CD4-positive, alpha-beta T cell (primary cell): Measurements from ENCODE around the gene PASK. TPM values are rescaled to one million over a fixed set of nuclear protein-coding genes. Genes with fewer than 3 reads are reported as not detected.

Experiments
- ATAC-seq: fragments of 200-7000 bp; cut with Tn5 transposase; one replicate; pipeline ENCODE4 v1.10.0; 2022; ENCODE audit warnings: mild to moderate bottlenecking; ENCODE audit not compliant: poor library complexity
- CTCF ChIA-PET: fragments of 350-600 bp; sonication (Branson Sonifier 250); formaldehyde crosslinking; loops from one replicate; lab custom pipeline; 2021; ENCODE audit warnings: antibody characterized with exemption, inconsistent platforms; lab: Charles Lee
- POLR2A ChIA-PET: fragments of 350-600 bp; sonication (Branson Sonifier 250); formaldehyde crosslinking; loops from one replicate; lab custom pipeline; 2021; ENCODE audit warnings: antibody characterized with exemption, inconsistent platforms; lab: Charles Lee
- DNase-seq, 14 experiments: peaks; one replicate each; pipeline ENCODE4 v3.0.0-alpha.2; 2013 to 2020; ENCODE audit warnings: mixed read lengths in 2 of 14
- H3K27ac ChIP-seq, 2 donors: one replicate each; pipeline versions ENCODE4 v1.5.1 to v1.7.0; 2013; ENCODE audit warnings: low read length in 2 of 2, low read depth in 1 of 2, mild to moderate bottlenecking in 1 of 2
- H3K27me3 ChIP-seq, 2 experiments: 1 replicate in 1 of 2; 2 replicates in 1 of 2; pipeline versions ENCODE4 v1.6.1 to v1.7.0; 2013; ENCODE audit warnings: low read length in 2 of 2, control low read depth in 1 of 2, mild to moderate bottlenecking in 1 of 2, moderate library complexity in 1 of 2; ENCODE audit not compliant: insufficient read depth in 2 of 2, control insufficient read depth in 1 of 2
- H3K36me3 ChIP-seq: one replicate; pipeline ENCODE4 v1.6.1; 2013; ENCODE audit warnings: low read length, control low read depth; ENCODE audit not compliant: insufficient read depth
- H3K4me1 ChIP-seq: one replicate; pipeline ENCODE4 v1.6.1; 2013; ENCODE audit warnings: low read length, control low read depth; ENCODE audit not compliant: insufficient read depth
- H3K4me3 ChIP-seq: one replicate; pipeline ENCODE4 v1.5.1; 2013; ENCODE audit warnings: mild to moderate bottlenecking, low read length, moderate library complexity
- H3K9me3 ChIP-seq, 2 experiments: 1 replicate in 1 of 2; 2 replicates in 1 of 2; pipeline versions ENCODE4 v1.6.1 to v1.7.0; 2013; ENCODE audit warnings: low read length in 2 of 2, mild to moderate bottlenecking in 2 of 2, control low read depth in 1 of 2, moderate library complexity in 1 of 2; ENCODE audit not compliant: control insufficient read depth in 1 of 2, insufficient read depth in 1 of 2
- H3K27ac Mint-ChIP-seq: one replicate; pipeline ENCODE4 v1.8.0; 2020; ENCODE audit warnings: mixed read lengths
- H3K27me3 Mint-ChIP-seq: one replicate; pipeline ENCODE4 v1.8.0; 2021; ENCODE audit warnings: mixed read lengths
- H3K36me3 Mint-ChIP-seq: one replicate; pipeline ENCODE4 v1.8.0; 2021; ENCODE audit warnings: low read depth, mixed read lengths
- H3K4me1 Mint-ChIP-seq: one replicate; pipeline ENCODE4 v1.8.0; 2021; ENCODE audit warnings: low read depth, mixed read lengths
- H3K4me3 Mint-ChIP-seq: one replicate; pipeline ENCODE4 v1.8.0; 2020; ENCODE audit warnings: mild to moderate bottlenecking, mixed read lengths
- H3K9me3 Mint-ChIP-seq: one replicate; pipeline ENCODE4 v1.8.0; 2020; ENCODE audit warnings: mixed read lengths
- CTCF ChIP-seq: fragments of 200-600 bp; IDR thresholded peaks from one replicate; pipeline ENCODE4 v1.8.0; 2022; ENCODE audit warnings: antibody characterized with exemption, mild to moderate bottlenecking
- intact Hi-C, 2 experiments: fragments of 100-400 bp; cut with DNase I in 1 of 2; cut with micrococcal nuclease in 1 of 2; formaldehyde crosslinking; loops; one replicate each; pipeline versions ENCODE4 v1.15.1 to v1.9.0; 2023 to 2025; cut with DNase I, micrococcal nuclease
- total RNA-seq, 174 experiments: library from RNA in 2 of 174; stranded (reverse) in 2 of 174; gene quantifications; one replicate each; pipeline ENCODE4 v1.2.3 and lab custom pipeline; 2021 to 2026

PASK gene
- total RNA-seq, 2 experiments from 2014 or later, result 78.0 to 87.9 TPM

- intact Hi-C loops, result loop anchor here in 1 of 2 experiments (5.0 kb wide), 1 partner anchor 120 kb away; no protein-coding TSS in a partner anchor
- CTCF ChIA-PET, result interaction anchor here (4.0 kb wide), 1 partner anchor 19 kb away, joined by 18 read pairs; no protein-coding TSS in a partner anchor
- no peaks in the 10 kb centered on the region for H3K27me3 Mint-ChIP-seq
- ATAC-seq (no peak), DNase-seq (no peak)
- no peaks in the 10 kb centered on the region for H3K27me3 ChIP-seq
- peaks cover 79% of the 10 kb centered on the region for H3K4me1 Mint-ChIP-seq
- no peak for TF ChIP-seq CTCF
- no peaks in the 10 kb centered on the region for H3K9me3 ChIP-seq
- H3K27ac ChIP-seq, result peak overlapping the region in 1 of 2 donors; percentile 68
- H3K9me3 Mint-ChIP-seq, result no peaks in the 10 kb centered on the region
- peaks cover 84% of the 10 kb centered on the region for H3K36me3 ChIP-seq
- peak overlapping the region; percentile 95 for H3K27ac Mint-ChIP-seq
- H3K4me3 ChIP-seq, result no peak overlapping the region
- no peak overlapping the region for H3K4me3 Mint-ChIP-seq
- peaks cover 86% of the 10 kb centered on the region for H3K36me3 Mint-ChIP-seq
- POLR2A ChIA-PET, result interaction anchor here (2.1 to 4.0 kb wide), 2 partner anchors 12 to 53 kb away, joined by 29 to 55 read pairs; partner anchors contain the start of genes PASK and PPP1R7
- peaks cover 74% of the 10 kb centered on the region for H3K4me1 ChIP-seq
These were observed 52.3 kb downstream of the PASK start for GRCh38 chr2:241096979-241097378.

GRCh38 chr2:241095594-241096290 is 53.5 kb downstream of the PASK start:
- POLR2A ChIA-PET, result interaction anchor here (0.6 to 4.0 kb wide), 9 partner anchors 9 to 196 kb away, joined by 3 to 55 read pairs (median 5); partner anchors contain the start of genes PASK and PPP1R7
- Mint-ChIP-seq H3K4me1 (peaks cover 70% of the 10 kb centered on the region), H3K36me3 (peaks cover 92% of the 10 kb centered on the region), H3K27me3 (no peaks in the 10 kb centered on the region), H3K27ac (peak overlapping the region; percentile 95), H3K9me3 (no peaks in the 10 kb centered on the region), H3K4me3 (peak overlapping the region; percentile 80)
- intact Hi-C loops, result loop anchor here in 1 of 2 experiments (5.0 kb wide), 1 partner anchor 122 kb away; no protein-coding TSS in a partner anchor
- CTCF ChIA-PET, result interaction anchor here (3.0 to 4.0 kb wide), 2 partner anchors 18 to 54 kb away, joined by 13 to 18 read pairs; partner anchors contain the start of genes PASK and PPP1R7
- Histone ChIP-seq H3K27ac (peak overlapping the region; percentile 52 to 68), H3K27me3 (no peaks in the 10 kb centered on the region), H3K4me1 (peaks cover 65% of the 10 kb centered on the region), H3K36me3 (peaks cover 95% of the 10 kb centered on the region), H3K9me3 (no peaks in the 10 kb centered on the region), H3K4me3 (no peak overlapping the region)
- DNase-seq, result peak in 12 of 14 experiments; percentile 30 to 87 (median 54)
- ATAC-seq, result peak; percentile 98
- TF ChIP-seq CTCF, result no peak

- Histone ChIP-seq H3K36me3 (peaks cover 95% of the 10 kb centered on the region), H3K9me3 (no peaks in the 10 kb centered on the region), H3K27me3 (no peaks in the 10 kb centered on the region), H3K4me1 (peaks cover 58% of the 10 kb centered on the region), H3K27ac (peak overlapping the region; percentile 49 to 53), H3K4me3 (no peak overlapping the region)
- intact Hi-C loops, result loop anchor here in 1 of 2 experiments (5.0 kb wide), 1 partner anchor 122 kb away; no protein-coding TSS in a partner anchor
- ChIA-PET POLR2A (interaction anchor here (0.6 to 4.0 kb wide), 9 partner anchors 10 to 196 kb away, joined by 3 to 55 read pairs (median 5); partner anchors contain the start of genes PASK and PPP1R7), CTCF (interaction anchor here (3.0 to 4.0 kb wide), 2 partner anchors 17 to 55 kb away, joined by 13 to 18 read pairs; partner anchors contain the start of genes PASK and PPP1R7)
- no peak for TF ChIP-seq CTCF
- H3K27me3 Mint-ChIP-seq, result no peaks in the 10 kb centered on the region
- peak overlapping the region; percentile 95 for H3K27ac Mint-ChIP-seq
- H3K9me3 Mint-ChIP-seq, result no peaks in the 10 kb centered on the region
- DNase-seq, result peak in 1 of 14 experiments; percentile 13
- H3K4me3 Mint-ChIP-seq, result peak overlapping the region; percentile 4
- peaks cover 89% of the 10 kb centered on the region for H3K36me3 Mint-ChIP-seq
- H3K4me1 Mint-ChIP-seq, result peaks cover 65% of the 10 kb centered on the region
- no peak for ATAC-seq
These were observed 54.3 kb downstream of the PASK start for GRCh38 chr2:241094924-241095420.
